Ishikawa (cell line): ENCODE measurements around the gene B4GALT2.

ENCODE experiments used
- CEBPB ChIP-seq: IDR thresholded peaks from 2 replicates; pipeline ENCODE4 v1.6.1; 2012
- CREB1 ChIP-seq: IDR thresholded peaks from 2 replicates; pipeline ENCODE4 v1.6.1; 2012; ENCODE audit warnings: low read depth
- EGR1 ChIP-seq: IDR thresholded peaks from 2 replicates; pipeline ENCODE4 v1.6.1; 2012
- EP300 ChIP-seq: IDR thresholded peaks from 2 replicates; pipeline ENCODE4 v1.6.1; 2012; ENCODE audit warnings: borderline replicate concordance
- FOXM1 ChIP-seq: IDR thresholded peaks from 2 replicates; pipeline ENCODE4 v1.6.1; 2012; ENCODE audit warnings: low read depth, borderline replicate concordance
- NFIC ChIP-seq: IDR thresholded peaks from 2 replicates; pipeline ENCODE4 v1.6.1; 2012
- RAD21 ChIP-seq: IDR thresholded peaks from 2 replicates; pipeline ENCODE4 v1.6.1; 2012; ENCODE audit warnings: low read depth
- TAF1 ChIP-seq: IDR thresholded peaks from 2 replicates; pipeline ENCODE4 v1.6.1; 2012; ENCODE audit warnings: low read depth, mild to moderate bottlenecking
- TCF12 ChIP-seq: IDR thresholded peaks from 2 replicates; pipeline ENCODE4 v1.6.1; 2012; ENCODE audit warnings: low read depth
- TEAD4 ChIP-seq: IDR thresholded peaks from 2 replicates; pipeline ENCODE4 v1.6.1; 2012
- YY1 ChIP-seq: IDR thresholded peaks from 2 replicates; pipeline ENCODE4 v1.6.1; 2012; ENCODE audit warnings: low read depth
- ZBTB7A ChIP-seq: IDR thresholded peaks from 2 replicates; pipeline ENCODE4 v1.6.1; 2012; ENCODE audit warnings: low read depth
- TF ChIP-seq, protein P1 (sequence below): IDR thresholded peaks from 2 replicates; pipeline ENCODE4 v1.6.1; 2012
- TF ChIP-seq, protein P2 (sequence below): IDR thresholded peaks from 2 replicates; pipeline ENCODE4 v1.6.1; 2012; ENCODE audit warnings: low read depth, mild to moderate bottlenecking
- TF ChIP-seq, protein P3 (sequence below): IDR thresholded peaks from 2 replicates; pipeline ENCODE4 v1.6.1; 2012

B4GALT2 gene

DNA sequence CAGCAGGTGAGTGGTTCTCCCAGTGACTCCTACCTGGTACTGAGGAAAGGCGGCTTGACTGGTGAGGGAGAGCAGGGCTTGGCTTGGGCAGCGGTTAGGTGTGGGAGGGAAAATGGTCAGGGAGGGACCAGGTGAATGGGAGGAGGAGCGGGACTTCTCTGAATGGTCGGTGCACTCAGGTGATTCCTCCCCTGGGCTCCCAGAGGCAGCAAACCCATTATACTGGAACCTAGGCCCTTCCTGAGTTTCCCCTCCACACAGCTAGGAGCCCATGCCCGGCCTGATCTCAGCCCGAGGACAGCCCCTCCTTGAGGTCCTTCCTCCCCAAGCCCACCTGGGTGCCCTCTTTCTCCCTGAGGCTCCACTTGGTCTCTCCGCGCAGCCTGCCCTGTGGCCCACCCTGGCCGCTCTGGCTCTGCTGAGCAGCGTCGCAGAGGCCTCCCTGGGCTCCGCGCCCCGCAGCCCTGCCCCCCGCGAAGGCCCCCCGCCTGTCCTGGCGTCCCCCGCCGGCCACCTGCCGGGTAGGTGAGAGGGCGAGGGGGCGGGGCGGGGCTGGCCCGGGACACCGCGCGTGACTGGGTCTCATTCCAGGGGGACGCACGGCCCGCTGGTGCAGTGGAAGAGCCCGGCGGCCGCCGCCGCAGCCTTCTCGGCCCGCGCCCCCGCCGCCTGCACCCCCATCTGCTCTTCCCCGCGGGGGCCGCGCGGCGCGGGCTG, 43.1 kb upstream of the B4GALT2 start:
- TF ChIP-seq, protein P1, sequence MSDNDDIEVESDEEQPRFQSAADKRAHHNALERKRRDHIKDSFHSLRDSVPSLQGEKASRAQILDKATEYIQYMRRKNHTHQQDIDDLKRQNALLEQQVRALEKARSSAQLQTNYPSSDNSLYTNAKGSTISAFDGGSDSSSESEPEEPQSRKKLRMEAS, result peak; percentile 62
- TF ChIP-seq ZBTB7A, result peak; percentile 76; the same call in 1 of the 2 replicates
- TF ChIP-seq, protein P2, sequence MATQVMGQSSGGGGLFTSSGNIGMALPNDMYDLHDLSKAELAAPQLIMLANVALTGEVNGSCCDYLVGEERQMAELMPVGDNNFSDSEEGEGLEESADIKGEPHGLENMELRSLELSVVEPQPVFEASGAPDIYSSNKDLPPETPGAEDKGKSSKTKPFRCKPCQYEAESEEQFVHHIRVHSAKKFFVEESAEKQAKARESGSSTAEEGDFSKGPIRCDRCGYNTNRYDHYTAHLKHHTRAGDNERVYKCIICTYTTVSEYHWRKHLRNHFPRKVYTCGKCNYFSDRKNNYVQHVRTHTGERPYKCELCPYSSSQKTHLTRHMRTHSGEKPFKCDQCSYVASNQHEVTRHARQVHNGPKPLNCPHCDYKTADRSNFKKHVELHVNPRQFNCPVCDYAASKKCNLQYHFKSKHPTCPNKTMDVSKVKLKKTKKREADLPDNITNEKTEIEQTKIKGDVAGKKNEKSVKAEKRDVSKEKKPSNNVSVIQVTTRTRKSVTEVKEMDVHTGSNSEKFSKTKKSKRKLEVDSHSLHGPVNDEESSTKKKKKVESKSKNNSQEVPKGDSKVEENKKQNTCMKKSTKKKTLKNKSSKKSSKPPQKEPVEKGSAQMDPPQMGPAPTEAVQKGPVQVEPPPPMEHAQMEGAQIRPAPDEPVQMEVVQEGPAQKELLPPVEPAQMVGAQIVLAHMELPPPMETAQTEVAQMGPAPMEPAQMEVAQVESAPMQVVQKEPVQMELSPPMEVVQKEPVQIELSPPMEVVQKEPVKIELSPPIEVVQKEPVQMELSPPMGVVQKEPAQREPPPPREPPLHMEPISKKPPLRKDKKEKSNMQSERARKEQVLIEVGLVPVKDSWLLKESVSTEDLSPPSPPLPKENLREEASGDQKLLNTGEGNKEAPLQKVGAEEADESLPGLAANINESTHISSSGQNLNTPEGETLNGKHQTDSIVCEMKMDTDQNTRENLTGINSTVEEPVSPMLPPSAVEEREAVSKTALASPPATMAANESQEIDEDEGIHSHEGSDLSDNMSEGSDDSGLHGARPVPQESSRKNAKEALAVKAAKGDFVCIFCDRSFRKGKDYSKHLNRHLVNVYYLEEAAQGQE, result no peak
- TF ChIP-seq FOXM1, result no peak
- TF ChIP-seq TAF1, result peak; percentile 46; the same call in 1 of the 2 replicates
- no peak; the same call in 1 of the 2 replicates for TF ChIP-seq EP300
- no peak for TF ChIP-seq TEAD4
- 0 out of 2 replicates have a peak, but pooled peaks have one; percentile 14 for TF ChIP-seq NFIC
- TF ChIP-seq, protein P3, sequence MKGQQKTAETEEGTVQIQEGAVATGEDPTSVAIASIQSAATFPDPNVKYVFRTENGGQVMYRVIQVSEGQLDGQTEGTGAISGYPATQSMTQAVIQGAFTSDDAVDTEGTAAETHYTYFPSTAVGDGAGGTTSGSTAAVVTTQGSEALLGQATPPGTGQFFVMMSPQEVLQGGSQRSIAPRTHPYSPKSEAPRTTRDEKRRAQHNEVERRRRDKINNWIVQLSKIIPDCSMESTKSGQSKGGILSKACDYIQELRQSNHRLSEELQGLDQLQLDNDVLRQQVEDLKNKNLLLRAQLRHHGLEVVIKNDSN, result peak; percentile 72
- TF ChIP-seq EGR1, result no peak
- peak; percentile 39; the same call in 1 of the 2 replicates for TF ChIP-seq YY1
- TF ChIP-seq CEBPB, result no peak
- 0 out of 2 replicates have a peak, but pooled peaks have one; percentile 44 for TF ChIP-seq TCF12
- no peak for TF ChIP-seq CREB1

DNA sequence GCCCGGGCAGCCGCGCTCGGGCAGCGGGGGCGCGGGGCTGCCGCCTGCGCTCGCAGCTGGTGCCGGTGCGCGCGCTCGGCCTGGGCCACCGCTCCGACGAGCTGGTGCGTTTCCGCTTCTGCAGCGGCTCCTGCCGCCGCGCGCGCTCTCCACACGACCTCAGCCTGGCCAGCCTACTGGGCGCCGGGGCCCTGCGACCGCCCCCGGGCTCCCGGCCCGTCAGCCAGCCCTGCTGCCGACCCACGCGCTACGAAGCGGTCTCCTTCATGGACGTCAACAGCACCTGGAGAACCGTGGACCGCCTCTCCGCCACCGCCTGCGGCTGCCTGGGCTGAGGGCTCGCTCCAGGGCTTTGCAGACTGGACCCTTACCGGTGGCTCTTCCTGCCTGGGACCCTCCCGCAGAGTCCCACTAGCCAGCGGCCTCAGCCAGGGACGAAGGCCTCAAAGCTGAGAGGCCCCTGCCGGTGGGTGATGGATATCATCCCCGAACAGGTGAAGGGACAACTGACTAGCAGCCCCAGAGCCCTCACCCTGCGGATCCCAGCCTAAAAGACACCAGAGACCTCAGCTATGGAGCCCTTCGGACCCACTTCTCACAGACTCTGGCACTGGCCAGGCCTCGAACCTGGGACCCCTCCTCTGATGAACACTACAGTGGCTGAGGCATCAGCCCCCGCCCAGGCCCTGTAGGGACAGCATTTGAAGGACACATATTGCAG, 42.4 kb upstream of the B4GALT2 start:
- TF ChIP-seq CREB1 (no peak), RAD21 (no peak), EGR1 (no peak)

DNA sequence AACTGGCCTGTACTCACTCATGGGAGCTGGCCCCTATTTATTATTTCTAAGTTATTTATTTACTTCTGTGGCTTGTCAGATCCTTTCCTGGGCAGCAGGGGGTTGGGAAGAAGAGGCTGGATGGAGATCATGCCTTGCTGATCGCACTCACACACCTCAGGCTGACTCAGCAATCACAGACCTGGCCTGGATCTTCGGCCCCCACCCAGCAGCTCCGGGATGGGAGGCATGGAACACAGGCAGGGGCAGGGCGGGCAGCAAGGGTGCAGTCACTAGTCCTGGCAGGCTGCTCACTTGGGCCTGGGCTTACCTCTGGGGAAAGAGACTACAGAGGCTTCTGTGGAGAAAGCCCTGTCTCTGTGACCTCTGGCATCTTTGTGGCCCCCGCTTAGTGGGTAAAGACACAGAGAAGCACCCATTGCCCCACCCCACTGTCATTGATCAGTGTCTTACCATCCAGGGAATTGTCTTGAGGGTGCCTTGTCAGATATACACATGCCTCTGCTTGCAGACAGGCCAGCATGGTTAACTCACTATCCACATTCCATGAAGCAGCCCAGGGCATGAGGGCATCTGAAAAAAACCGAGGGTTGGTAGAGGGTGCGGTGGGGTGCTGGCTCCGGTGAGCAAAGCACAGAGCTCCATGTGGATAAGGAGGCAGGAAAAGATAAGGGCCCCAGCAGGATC, 41.7 kb upstream of the B4GALT2 start:
- TF ChIP-seq CREB1, result no peak
- TF ChIP-seq TCF12, result no peak
- TF ChIP-seq, protein P3, result no peak
- TF ChIP-seq ZBTB7A, result no peak
- TF ChIP-seq EP300, result no peak
- no peak for TF ChIP-seq CEBPB
- no peak for TF ChIP-seq RAD21
- TF ChIP-seq EGR1, result no peak
- TF ChIP-seq TAF1, result no peak
- TF ChIP-seq TEAD4, result no peak
- no peak for TF ChIP-seq NFIC
- TF ChIP-seq FOXM1, result no peak
- no peak for TF ChIP-seq YY1
- TF ChIP-seq, protein P2, result no peak
- TF ChIP-seq, protein P1, result no peak

DNA sequence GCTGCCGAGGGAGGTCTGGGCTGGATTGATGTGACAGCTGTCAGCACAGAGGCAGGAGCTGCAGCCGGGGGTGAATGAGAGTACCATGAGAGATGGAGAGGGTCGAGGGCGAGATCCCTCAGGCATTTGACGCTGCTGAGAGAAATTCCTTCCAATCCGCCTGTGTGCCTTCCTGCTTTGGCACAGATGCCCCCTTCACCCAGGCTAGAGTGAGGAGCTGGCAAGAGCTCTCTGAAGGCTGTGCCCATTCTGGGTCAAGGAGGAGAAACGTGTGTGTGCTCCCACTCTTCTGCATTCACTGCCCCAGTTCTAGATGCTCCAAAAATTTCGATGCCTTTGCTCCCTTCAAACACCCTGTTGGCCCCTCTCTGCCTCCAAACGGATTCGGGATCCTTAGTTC, 40.6 kb upstream of the B4GALT2 start:
- no peak for TF ChIP-seq YY1
- TF ChIP-seq, protein P3, result no peak
- no peak for TF ChIP-seq CREB1
- TF ChIP-seq EGR1, result no peak
- no peak for TF ChIP-seq RAD21
- TF ChIP-seq FOXM1, result no peak
- TF ChIP-seq NFIC, result no peak
- TF ChIP-seq, protein P2, result no peak
- no peak for TF ChIP-seq TAF1
- no peak for TF ChIP-seq TEAD4
- no peak for TF ChIP-seq CEBPB
- no peak for TF ChIP-seq EP300
- TF ChIP-seq ZBTB7A, result no peak
- TF ChIP-seq TCF12, result no peak
- TF ChIP-seq, protein P1, result no peak
